ENCODE results near the gene RBM43.

- TF ChIP-seq EZH2phosphoT487 (IDR thresholded peaks at IDR 0.05; ENCODE audit: borderline replicate concordance, low read length): no peak
- TF ChIP-seq CTCF (IDR thresholded peaks at IDR 0.05; ENCODE audit: low read depth, low read length, poor library complexity, severe bottlenecking): no peak
Observed at GRCh38 chr2:151251012-151251411, 10.7 kb downstream of the RBM43 start.
